ENCODE results near the gene VCPKMT.
"Not testable (repeated sequence)": the region's sequence is repeated elsewhere in the genome, so short reads cannot be mapped to it uniquely, and the experiment has no call there.

Gene VCPKMT

GRCh38 chr14:50091240-50091913, 25.0 kb downstream of the VCPKMT start:
- no peak for DNase-seq

DNA sequence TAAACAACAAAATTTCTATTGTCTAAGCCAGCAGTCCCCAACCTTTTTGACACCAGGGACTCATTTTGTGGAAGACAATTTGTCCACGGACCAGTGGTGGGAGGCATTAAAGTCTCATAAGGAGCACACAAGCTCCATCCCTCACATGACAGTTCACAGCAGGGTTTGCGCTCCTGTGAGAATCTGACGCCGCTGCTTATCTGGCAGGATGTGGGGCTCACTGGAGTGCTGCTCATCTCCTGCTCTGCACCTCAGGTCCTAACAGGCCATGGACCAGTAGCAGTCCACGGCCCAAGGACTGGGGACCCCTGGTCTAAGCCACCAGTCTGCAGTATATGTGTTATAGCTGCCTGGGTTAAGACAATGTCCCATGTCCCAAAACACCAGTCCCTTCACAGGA, 27.2 kb downstream of the VCPKMT start:
- DNase-seq: peak; percentile 49

GRCh38 chr14:50088731-50089130, 27.6 kb downstream of the VCPKMT start:
- no peak for DNase-seq

DNA sequence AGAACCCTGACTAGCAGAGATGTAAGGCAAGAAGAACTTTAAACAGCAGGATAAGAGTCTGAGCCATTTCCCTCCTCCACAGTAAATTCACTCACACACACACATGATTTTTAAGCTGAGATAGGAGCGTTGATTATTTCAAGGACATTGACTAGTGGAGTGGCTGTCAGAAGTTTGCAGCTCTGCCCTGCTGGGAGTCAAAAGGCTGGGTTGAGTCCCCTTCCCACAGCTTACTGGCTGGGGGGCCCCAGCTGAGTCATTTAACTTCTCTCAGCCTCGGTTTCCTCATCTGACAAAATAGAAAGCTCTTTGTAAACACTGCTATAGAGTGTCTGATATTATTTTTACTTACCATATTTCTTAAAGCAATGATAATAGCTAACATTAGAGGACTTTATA, 28.3 kb downstream of the VCPKMT start:
- no peak for DNase-seq

DNA sequence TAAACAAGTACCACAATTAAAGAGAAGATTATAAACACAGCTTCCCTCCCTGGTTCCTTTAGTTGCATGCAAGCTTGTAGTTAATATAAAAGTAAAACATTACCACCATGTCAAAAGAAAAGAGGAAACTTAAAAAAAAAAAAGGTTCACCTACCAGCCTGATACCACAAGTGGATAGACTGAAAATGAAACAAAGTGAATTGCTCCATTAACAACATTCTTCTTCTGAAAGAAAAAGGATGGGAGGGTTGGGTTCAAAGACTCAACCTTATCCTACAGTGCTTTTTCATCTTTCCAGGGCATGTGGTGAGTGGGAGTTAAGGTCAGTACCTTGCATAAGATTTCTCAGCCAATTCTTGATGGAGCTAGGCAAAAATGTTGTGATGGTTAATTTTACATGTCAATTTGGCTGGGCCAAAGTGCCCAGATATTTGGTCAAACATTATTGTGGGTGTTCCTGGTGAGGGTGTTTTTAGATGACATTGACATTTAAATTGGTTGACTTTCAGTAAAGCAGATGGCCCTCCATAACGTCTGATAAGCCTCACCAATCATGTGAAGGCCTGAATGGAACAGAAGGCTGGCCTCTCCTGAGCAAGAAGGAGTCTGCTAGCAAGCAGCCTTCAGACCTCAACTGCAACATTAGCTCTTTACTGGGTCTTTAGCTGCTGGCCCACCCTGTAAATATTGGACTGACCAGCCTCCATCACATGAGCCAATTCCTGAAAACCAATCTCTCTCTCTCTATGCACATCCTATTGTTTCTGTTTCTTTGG, 28.8 kb downstream of the VCPKMT start:
- DNase-seq: no peak

DNA sequence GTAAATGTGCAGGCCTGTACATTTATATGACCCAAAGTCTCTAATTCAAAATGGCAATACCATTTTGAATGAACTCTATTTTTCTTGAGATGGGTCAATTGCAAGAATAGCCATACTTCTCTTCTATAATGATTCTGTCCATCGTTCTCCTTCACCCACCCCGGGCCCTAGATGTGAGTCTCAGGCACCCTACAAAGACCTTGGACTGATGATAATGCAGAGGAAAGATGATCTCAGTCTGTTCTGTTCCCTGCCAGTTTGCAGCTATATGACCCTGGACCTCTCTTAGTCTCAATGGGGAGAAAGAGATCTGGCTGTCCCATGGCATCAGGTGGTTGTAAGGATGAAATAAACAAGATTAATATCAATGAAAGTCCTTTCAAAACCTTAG, 30.1 kb downstream of the VCPKMT start:
- no peak for DNase-seq

DNA sequence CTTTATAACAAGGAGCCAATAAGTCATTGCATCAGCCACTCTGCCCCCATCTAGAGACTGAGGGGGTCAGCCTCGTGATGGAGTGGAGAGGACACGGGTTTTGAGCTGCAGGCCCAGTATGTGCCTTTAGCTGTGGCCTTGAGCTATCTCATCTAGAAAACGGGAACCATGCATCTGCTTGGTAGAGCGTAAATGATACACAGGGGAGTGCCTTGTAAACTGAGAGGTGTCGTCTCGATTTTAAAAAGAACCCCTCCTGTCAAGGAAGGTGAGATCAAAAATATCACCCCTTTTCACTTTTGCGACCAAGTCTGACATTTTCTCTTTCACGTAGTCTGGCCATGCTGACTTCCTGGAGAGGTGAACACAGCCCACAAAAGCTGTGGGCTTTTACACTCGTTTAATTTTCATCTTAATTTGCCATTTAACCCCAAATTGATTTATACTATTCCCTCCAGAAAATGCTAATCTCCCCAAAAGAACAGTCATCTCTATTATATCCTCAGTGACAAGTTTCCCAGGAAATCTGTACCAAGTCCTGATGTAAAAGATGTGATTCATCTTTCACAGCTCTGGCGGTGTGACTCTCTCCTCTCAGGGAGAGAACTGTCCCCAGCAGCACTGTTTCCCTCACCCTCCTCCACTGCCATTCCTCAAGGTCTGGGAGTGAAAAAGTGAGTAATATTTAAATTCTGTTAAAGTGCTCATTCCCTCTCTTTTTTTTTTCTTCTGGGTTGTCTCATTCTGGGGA, 30.6 kb downstream of the VCPKMT start:
- DNase-seq: peak; percentile 66

DNA sequence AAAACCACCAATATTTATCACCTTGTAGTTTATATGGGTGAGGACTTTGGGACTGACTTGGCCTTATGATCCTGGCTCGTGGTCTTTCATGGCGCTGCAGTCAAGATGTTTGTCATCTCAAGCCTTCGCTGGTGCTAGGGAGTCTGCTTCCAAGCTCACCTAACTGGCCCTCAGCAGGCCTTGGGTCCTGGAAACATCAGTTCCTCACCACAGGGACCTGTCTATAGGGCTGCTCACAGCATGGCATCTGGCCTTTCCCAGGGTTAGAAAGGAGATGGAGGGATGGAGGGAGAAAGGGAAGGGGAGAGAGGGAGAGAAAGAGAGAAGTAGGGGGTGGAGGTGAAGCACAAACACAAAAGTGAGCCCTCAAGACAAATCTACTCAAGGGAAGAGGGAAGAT, 31.7 kb downstream of the VCPKMT start:
- peak; percentile 32 for DNase-seq

DNA sequence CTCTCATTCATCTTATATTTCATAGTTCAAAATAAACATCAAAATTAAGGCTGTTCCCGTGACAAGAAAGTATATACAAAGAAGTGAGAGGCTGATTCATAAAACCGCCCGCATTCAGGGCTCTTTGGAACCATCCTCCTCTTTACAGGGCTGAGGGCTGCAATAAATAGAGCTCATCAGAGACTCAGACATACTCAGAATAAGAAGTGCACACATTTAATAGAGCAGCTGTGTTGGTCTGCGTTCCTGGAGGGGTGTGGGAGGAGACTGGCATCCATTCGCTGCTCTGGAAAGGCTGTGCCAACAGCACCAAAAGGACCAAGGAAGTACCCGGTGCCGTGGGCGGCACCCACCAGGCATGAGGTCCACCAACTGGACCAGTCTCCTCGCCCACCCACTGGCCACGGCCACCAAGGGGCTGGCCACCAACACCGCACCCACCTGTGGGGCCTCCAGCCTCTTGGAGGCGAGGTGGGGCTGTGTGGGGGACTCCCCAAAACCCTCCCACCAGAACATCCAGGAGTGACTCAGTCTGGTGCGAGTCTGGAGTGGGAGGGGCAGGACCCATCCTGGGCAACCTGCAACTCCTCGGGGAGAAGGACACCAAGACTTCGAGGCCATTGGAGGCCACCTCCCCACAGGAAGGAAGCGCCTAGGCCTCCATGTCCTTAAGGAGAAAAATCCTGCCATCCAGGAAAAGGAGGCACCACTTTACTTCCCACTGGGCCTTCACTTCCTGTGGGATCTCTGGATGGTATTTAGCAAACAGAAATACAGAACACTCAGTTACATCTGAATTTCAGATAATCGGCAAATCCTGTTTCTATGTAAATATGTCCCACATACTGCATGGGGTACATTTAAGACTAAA, 32.7 kb downstream of the VCPKMT start:
- peak; percentile 81 for DNase-seq

DNA sequence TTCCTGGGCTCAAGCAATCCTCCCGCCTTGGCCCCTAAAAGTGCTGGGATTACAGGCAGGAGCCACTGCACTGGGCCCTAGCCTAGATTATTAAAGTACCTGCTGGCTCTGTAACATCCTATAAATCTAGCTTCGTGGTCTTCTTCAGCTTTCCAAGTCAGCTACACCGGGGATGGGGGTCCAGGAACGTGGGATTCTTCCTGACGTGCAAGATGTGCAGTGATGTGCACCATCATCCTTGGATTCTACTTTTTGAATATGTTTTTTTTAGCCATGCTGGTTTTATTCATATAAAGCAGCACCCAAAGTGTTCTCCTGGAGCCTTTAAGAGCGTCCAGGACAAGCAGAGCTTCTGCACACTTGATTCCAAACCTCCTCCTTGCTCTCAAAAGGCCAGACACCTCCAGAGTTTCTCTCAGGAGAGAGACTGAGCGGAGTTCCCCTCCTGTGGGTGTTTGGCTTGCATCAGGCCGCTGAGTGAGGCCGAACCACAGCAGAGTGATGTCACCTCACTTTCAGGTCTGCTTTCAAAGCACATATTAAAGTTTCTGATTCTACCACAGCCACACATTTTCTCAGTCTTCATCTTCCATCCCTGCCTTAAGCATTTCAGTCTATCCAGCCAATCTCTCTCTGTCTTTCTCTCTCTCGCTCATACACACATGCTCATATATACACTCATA, 33.4 kb downstream of the VCPKMT start:
- DNase-seq: peak; percentile 87

GRCh38 chr14:50082308-50082742, 34.0 kb downstream of the VCPKMT start:
- DNase-seq: peak; percentile 70

- not testable (repeated sequence) for DNase-seq
These were observed 37.3 kb downstream of the VCPKMT start for GRCh38 chr14:50079103-50079502.

DNA sequence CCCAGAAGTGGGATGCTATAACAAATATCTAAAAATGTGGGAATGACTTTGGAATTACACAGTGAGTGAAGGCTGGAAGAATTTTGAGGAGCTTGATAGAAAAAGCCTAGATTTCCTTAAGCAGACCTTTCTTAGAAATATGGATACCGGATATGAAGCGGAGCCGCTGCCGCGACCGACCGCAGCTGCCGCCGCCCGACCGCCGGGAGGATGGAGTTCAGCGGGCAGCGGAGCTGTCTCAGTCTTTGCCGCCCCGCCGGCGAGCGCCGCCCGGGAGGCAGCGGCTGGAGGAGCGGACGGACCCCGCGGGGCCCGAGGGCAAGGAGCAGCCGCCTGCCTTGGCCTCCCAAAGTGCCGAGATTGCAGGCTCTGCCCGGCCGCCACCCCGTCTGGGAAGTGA, 42.7 kb downstream of the VCPKMT start:
- DNase-seq: not testable (repeated sequence)

GRCh38 chr14:50072395-50072794, 44.0 kb downstream of the VCPKMT start:
- no peak for DNase-seq

GRCh38 chr14:50070840-50071548, 45.4 kb downstream of the VCPKMT start:
- DNase-seq: peak; percentile 22

DNA sequence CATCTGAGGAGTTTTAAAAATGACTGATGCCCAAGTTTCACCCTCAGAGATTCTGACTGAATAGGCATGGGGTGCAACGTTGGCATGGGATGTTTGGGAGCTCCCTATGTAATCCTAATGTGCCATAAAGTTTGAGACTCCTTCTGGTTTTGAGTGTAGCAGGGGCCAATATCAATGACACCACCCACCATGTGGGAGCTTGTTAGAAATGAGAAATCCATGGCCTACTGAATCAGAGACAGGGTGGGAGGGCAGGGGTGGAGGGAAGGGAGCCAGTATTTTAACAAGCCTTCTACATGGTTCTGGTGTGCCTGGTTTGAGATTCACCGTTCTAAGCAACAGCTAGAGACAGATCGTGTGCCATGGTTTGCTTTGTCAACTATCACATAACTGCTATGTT, 46.1 kb downstream of the VCPKMT start:
- peak; percentile 28 for DNase-seq

GRCh38 chr14:50069325-50069724, 47.0 kb downstream of the VCPKMT start:
- DNase-seq: peak; percentile 14

GRCh38 chr14:50068496-50068895, 47.9 kb downstream of the VCPKMT start:
- peak; percentile 19 for DNase-seq

- DNase-seq: no peak
These were observed 48.5 kb downstream of the VCPKMT start for GRCh38 chr14:50067723-50068495.

DNA sequence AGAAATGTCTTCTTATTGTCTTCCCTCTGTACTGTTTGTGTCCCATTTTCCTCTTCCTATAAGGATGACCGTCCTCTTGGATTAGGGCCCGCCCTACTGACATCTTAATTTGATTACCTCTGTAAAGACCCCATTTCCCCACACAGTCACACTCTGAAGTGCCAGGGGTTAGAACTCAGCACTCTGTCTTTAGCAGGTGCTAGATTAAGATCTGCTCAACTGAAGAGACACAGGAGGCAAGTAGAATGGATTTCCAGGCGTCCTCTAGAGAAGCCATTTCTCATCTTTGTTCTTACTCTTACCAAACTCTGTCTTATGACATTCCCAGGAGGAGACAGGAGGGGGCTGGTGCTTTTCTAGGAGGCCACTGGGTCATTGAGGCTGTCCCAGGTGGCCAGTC, 50.8 kb downstream of the VCPKMT start:
- peak; percentile 26 for DNase-seq

- DNase-seq: peak; percentile 70
These were observed 51.4 kb downstream of the VCPKMT start for GRCh38 chr14:50064993-50065392.
